ENCODE results near the gene VPS51. TPM values are rescaled to one million over a fixed set of nuclear protein-coding genes. Genes with fewer than 3 reads are reported as not detected.

The VPS51 gene
- total RNA-seq, 1 experiment from 2014 or later, result 89.5 TPM

- POLR2A ChIA-PET, result no interaction called here
- Histone ChIP-seq H3K4me2 (ENCODE audit: low read length) (no peak overlapping the region), H3K9me2 (ENCODE audit: insufficient read depth) (no peaks in the 10 kb centered on the region), H3K79me2 (ENCODE audit: insufficient read depth, low read length) (peaks cover 26% of the 10 kb centered on the region), H3K4me1 (ENCODE audit: control insufficient read depth in 1 of 2, insufficient read depth in 2 of 2, low read length in 2 of 2) (peaks cover 7 to 20% of the 10 kb centered on the region in 2 experiments; a peak in 3 of 4 replicates), H3K27me3 (ENCODE audit: insufficient read depth, low read length) (no peaks in the 10 kb centered on the region), H2AFZ (ENCODE audit: low read depth, low read length, poor library complexity, severe bottlenecking) (no peak overlapping the region), H4K20me1 (ENCODE audit: insufficient read depth) (no peaks in the 10 kb centered on the region), H3K27ac (ENCODE audit: low read depth, low read length) (no peak overlapping the region), H3K4me3 (replicated peaks in 1 of 2; ENCODE audit: low read depth in 1 of 2, low read length in 2 of 2) (no peak overlapping the region), H3K9me3 (ENCODE audit: control insufficient read depth in 1 of 2, insufficient read depth in 1 of 2, low read depth in 1 of 2, low read length in 2 of 2) (no peaks in the 10 kb centered on the region), H3K9ac (ENCODE audit: low read length) (no peak overlapping the region), H3K36me3 (ENCODE audit: control insufficient read depth in 1 of 2, insufficient read depth in 2 of 2, low read length in 2 of 2) (peaks cover 0 to 22% of the 10 kb centered on the region in 2 experiments; a peak in 1 of 4 replicates)
- DNase-seq (ENCODE audit: low read depth, low spot score), result no peak
- CTCF ChIA-PET, result no interaction called here
- no TSS peak for BruUV-seq (replicated peaks)
- RAD21 ChIA-PET (ENCODE audit: low non-redundant PET in 1 of 2, low total read pairs in 2 of 2, uncharacterized antibody in 2 of 2, unreplicated experiment in 2 of 2), result no interaction called here
- intact Hi-C loops (cut with micrococcal nuclease), result no loop called here
- TF ChIP-seq FOSL1 (IDR thresholded peaks at IDR 0.05; ENCODE audit: low read depth) (no peak), MAX (IDR thresholded peaks at IDR 0.05) (no peak), CTCF (IDR thresholded peaks at IDR 0.05 in 2 of 3, conservative IDR thresholded peaks at IDR 0.05 in 1 of 3; ENCODE audit: borderline replicate concordance in 1 of 3, insufficient read depth in 1 of 3, low read depth in 2 of 3, low read length in 2 of 3) (no peak), ZBTB33 (IDR thresholded peaks at IDR 0.05; ENCODE audit: extremely low read depth, insufficient replicate concordance, low read length) (no peak), POLR2A (IDR thresholded peaks at IDR 0.05; ENCODE audit: borderline replicate concordance, extremely low read depth, insufficient read depth, insufficient read length) (no peak), TCF7L2 (IDR thresholded peaks at IDR 0.05; ENCODE audit: borderline replicate concordance, extremely low read depth, insufficient read depth, insufficient read length) (no peak), CBX3 (IDR thresholded peaks at IDR 0.05; ENCODE audit: low read depth) (no peak), SIN3A (IDR thresholded peaks at IDR 0.05; ENCODE audit: low read depth) (no peak), JUND (IDR thresholded peaks at IDR 0.05) (no peak), POLR2AphosphoS5 (IDR thresholded peaks at IDR 0.05; ENCODE audit: low read depth, low read length) (no peak), SRF (IDR thresholded peaks at IDR 0.05; ENCODE audit: low read depth) (no peak), ATF3 (IDR thresholded peaks at IDR 0.05) (no peak), REST (IDR thresholded peaks at IDR 0.05; ENCODE audit: low read depth) (no peak), EZH2phosphoT487 (IDR thresholded peaks at IDR 0.05; ENCODE audit: borderline replicate concordance) (no peak), YY1 (IDR thresholded peaks at IDR 0.05; ENCODE audit: extremely low read depth, insufficient replicate concordance, low read depth, low read length) (no peak), CEBPB (IDR thresholded peaks at IDR 0.05; ENCODE audit: low read depth) (no peak), ZNF274 (IDR thresholded peaks at IDR 0.05; ENCODE audit: low read depth, low read length) (no peak), EGR1 (IDR thresholded peaks at IDR 0.05; ENCODE audit: low read depth) (no peak), EZH2 (IDR thresholded peaks at IDR 0.05) (no peak), ELF1 (IDR thresholded peaks at IDR 0.05; ENCODE audit: borderline replicate concordance, low read depth) (no peak)
- no peak for ATAC-seq
Observed at GRCh38 chr11:65086809-65087208, 9.2 kb upstream of the VPS51 start.

Measured in HCT116 (cell line).